ENCODE results near the gene ATG2A. TPM values are rescaled to one million over a fixed set of nuclear protein-coding genes. Genes with fewer than 3 reads are reported as not detected.

ATG2A gene
- total and polyA plus RNA-seq, 10 of the 15 experiments (the other 5 are each of a cell fraction or from before 2014, with no cell fraction given): 0.08 to 19.0 (median 4.6) TPM

DNA sequence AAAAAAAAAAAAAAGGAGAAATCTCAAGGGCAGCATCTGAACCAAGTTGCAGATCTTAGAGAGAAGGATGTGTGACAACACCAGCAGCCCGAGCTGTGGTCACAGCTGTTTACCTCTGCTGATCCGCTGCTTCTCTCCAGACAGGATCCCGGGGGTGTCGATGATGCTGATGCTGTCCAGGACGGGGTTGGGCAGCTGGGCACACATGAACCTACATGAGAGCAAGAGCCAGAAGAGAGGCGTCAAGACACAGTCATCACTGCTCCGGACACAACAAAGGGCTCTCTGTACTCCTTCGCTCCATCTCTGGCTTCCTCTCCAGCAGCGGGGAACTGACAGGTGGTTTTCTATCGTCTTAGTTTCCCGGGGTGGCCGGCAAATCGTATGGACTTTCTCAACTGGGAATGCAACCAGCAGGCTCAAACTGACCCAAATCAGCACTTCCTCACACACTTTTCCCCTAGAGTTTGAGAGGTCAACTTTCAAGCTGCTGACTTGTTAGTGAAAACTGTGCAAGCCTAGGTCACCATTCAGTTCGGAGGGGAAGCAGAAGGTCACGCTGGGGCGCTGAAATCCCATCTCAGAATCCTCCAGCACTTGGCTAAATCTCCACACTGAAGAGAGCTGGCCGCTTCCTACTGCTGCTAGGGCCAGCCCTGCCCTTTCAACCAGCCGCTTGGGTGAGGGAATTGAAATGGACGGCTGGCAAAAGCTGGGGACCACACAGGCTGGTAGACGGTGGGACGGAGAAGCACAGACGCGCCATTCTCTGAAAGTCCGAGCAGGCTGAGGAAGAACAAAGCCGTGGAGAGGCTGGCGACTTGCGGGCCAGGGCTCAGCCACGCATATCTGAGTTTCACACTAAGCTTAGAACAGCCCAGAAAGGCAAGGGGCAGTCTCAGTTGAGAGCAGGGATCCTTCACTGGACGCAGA is 42.4 kb downstream of the ATG2A start:
- in situ Hi-C loops (cut with MboI) (no loop called here), intact Hi-C loops (cut with micrococcal nuclease; ENCODE audit: unreplicated experiment) (loop anchor here (5.0 to 10.0 kb wide), 2 partner anchors 738 to 840 kb away; partner anchors contain the start of genes KAT5 and MAP3K11)
- ATAC-seq (no peak), DNase-seq (ENCODE audit: low read depth, low spot score) (no peak), FAIRE-seq (no peak)
- H3K36me3 ChIP-seq (ENCODE audit: control insufficient read depth in 2 of 2, insufficient read depth in 2 of 2, low read length in 1 of 2): peaks cover 3 to 24% of the 10 kb centered on the region in 2 experiments
- H3K4me1 ChIP-seq (ENCODE audit: control insufficient read depth, insufficient read depth, low read length): peaks cover 50% of the 10 kb centered on the region
- BruUV-seq (replicated peaks): TSS peak; percentile 0
- H3K4me2 ChIP-seq (ENCODE audit: control insufficient read depth, insufficient read depth): peak overlapping the region; percentile 92
- ChIA-PET POLR2A (interaction anchor here (0.6 to 19.9 kb wide), 6 partner anchors 13 to 392 kb away, joined by 3 to 620 read pairs (median 5); partner anchors contain the start of gene SF1), RAD21 (ENCODE audit: unreplicated experiment) (interaction anchor here (0.7 to 12.5 kb wide), 6 partner anchors 12 to 94 kb away, joined by 3 to 253 read pairs (median 6); no protein-coding TSS in a partner anchor), CTCF (interaction anchor here (0.6 to 30.0 kb wide), 6 partner anchors 14 to 1547 kb away, joined by 3 to 1208 read pairs (median 11); partner anchors contain the start of genes CDC42BPG and FAU), SMC1A (ENCODE audit: uncharacterized antibody, unreplicated experiment) (interaction anchor here (0.9 to 11.5 kb wide), 10 partner anchors 11 to 154 kb away, joined by 3 to 227 read pairs (median 4); partner anchors contain the start of gene BATF2)
- peak overlapping the region; percentile 67 for H3K27ac ChIP-seq (ENCODE audit: control insufficient read depth, insufficient read depth)
- peaks cover 6% of the 10 kb centered on the region; the same call in 1 of the 2 replicates for H4K20me1 ChIP-seq (ENCODE audit: control insufficient read depth, insufficient read depth)
- peak overlapping the region; percentile 89 for H3K4me3 ChIP-seq
- WGBS (ENCODE audit: insufficient coverage, insufficient replicate concordance, low lambda C conversion rate, missing lambda C conversion rate): 18% methylated on average over 29 of the region's 29 CpGs
- peak overlapping the region; percentile 88 for H3K9ac ChIP-seq (ENCODE audit: control insufficient read depth, insufficient read depth, low read length)
- H3K79me2 ChIP-seq (ENCODE audit: control insufficient read depth, insufficient read depth, low read length): peaks cover 93% of the 10 kb centered on the region
- no peaks in the 10 kb centered on the region for H3K27me3 ChIP-seq (replicated peaks in 1 of 2; ENCODE audit: control insufficient read depth in 2 of 2, insufficient read depth in 2 of 2, low read length in 1 of 2)
- no peak overlapping the region for H2AFZ ChIP-seq (ENCODE audit: control insufficient read depth, low read depth, low read length)
- no peaks in the 10 kb centered on the region for H3K9me3 ChIP-seq (replicated peaks; ENCODE audit: control insufficient read depth, insufficient read depth, low read length)
- TF ChIP-seq POLR2AphosphoS5 (IDR thresholded peaks at IDR 0.05; ENCODE audit: low read length) (peak; percentile 75; the same call in 1 of the 2 replicates), MEF2A (IDR thresholded peaks at IDR 0.05; ENCODE audit: insufficient read depth, low read depth, low read length) (no peak), ASH2L (IDR thresholded peaks at IDR 0.05; ENCODE audit: borderline replicate concordance, low read depth) (no peak), JUNB (IDR thresholded peaks at IDR 0.05) (no peak), BCL11A (IDR thresholded peaks at IDR 0.05; ENCODE audit: low read depth, low read length) (no peak), RB1 (IDR thresholded peaks at IDR 0.05; ENCODE audit: borderline replicate concordance) (no peak), EP300 (IDR thresholded peaks at IDR 0.05; ENCODE audit: borderline replicate concordance in 1 of 2, control insufficient read depth in 1 of 2, low read depth in 2 of 2, low read length in 2 of 2) (no peak), CREM (IDR thresholded peaks at IDR 0.05; ENCODE audit: low read depth) (no peak), NFYB (IDR thresholded peaks at IDR 0.05; ENCODE audit: insufficient read depth, low read depth, low read length) (no peak), KDM1A (IDR thresholded peaks at IDR 0.05; ENCODE audit: borderline replicate concordance) (no peak), TBL1XR1 (IDR thresholded peaks at IDR 0.05; ENCODE audit: low read depth, low read length) (no peak), RAD21 (IDR thresholded peaks at IDR 0.05; ENCODE audit: insufficient read depth, low read depth, low read length) (no peak), MEF2B (IDR thresholded peaks at IDR 0.05; ENCODE audit: partially characterized antibody, poor library complexity, severe bottlenecking) (no peak), NFXL1 (IDR thresholded peaks at IDR 0.05; ENCODE audit: borderline replicate concordance) (no peak), CREB1 (IDR thresholded peaks at IDR 0.05; ENCODE audit: low read depth) (no peak), BHLHE40 (IDR thresholded peaks at IDR 0.05; ENCODE audit: borderline replicate concordance in 1 of 2, low read depth in 2 of 2, low read length in 1 of 2) (no peak), IKZF1 (conservative IDR thresholded peaks at IDR 0.05) (peak; percentile 29; the same call in 1 of the 2 replicates)
- TF ChIP-seq, protein P1, sequence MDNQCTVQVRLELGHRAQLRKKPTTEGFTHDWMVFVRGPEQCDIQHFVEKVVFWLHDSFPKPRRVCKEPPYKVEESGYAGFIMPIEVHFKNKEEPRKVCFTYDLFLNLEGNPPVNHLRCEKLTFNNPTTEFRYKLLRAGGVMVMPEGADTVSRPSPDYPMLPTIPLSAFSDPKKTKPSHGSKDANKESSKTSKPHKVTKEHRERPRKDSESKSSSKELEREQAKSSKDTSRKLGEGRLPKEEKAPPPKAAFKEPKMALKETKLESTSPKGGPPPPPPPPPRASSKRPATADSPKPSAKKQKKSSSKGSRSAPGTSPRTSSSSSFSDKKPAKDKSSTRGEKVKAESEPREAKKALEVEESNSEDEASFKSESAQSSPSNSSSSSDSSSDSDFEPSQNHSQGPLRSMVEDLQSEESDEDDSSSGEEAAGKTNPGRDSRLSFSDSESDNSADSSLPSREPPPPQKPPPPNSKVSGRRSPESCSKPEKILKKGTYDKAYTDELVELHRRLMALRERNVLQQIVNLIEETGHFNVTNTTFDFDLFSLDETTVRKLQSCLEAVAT (IDR thresholded peaks at IDR 0.05): 0 out of 2 replicates have a peak, but pooled peaks have one; percentile 18
- TF ChIP-seq, protein P2, sequence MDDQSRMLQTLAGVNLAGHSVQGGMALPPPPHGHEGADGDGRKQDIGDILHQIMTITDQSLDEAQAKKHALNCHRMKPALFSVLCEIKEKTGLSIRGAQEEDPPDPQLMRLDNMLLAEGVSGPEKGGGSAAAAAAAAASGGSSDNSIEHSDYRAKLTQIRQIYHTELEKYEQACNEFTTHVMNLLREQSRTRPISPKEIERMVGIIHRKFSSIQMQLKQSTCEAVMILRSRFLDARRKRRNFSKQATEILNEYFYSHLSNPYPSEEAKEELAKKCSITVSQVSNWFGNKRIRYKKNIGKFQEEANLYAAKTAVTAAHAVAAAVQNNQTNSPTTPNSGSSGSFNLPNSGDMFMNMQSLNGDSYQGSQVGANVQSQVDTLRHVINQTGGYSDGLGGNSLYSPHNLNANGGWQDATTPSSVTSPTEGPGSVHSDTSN (IDR thresholded peaks at IDR 0.05; ENCODE audit: insufficient replicate concordance, low read depth, low read length): no peak
